G401.6 (cell line): ENCODE data around the gene BOC.

ENCODE experiments used
- FAIRE-seq: peaks from 2 replicates; lab custom pipeline; 2012; peaks lifted over from hg19 to GRCh38; lab: Jason Lieb, UNC

The BOC gene

GRCh38 chr3:113186566-113186965 lies 24.8 kb upstream of the BOC start:
- no peak for FAIRE-seq

GRCh38 chr3:113193288-113193687 lies 18.1 kb upstream of the BOC start:
- no peak for FAIRE-seq

DNA sequence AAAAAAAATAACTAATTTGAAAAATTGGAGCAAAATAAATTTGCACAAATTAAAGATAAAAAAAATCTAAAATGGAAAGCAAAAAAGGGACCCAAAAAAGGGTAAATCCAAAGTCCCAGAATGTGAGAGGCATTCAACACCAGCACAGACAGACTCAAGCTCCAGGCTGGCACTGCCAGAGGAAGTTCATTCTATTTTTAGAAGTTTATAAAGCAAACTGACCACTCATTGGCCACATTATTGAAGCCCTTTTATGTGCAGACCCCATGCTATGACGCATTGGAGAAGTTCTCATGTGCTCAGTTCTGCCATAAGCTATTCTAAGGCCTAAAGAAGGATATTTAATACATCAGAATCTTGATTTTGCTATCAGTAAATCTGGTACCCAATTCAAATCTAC lies 17.6 kb upstream of the BOC start:
- FAIRE-seq: no peak

DNA sequence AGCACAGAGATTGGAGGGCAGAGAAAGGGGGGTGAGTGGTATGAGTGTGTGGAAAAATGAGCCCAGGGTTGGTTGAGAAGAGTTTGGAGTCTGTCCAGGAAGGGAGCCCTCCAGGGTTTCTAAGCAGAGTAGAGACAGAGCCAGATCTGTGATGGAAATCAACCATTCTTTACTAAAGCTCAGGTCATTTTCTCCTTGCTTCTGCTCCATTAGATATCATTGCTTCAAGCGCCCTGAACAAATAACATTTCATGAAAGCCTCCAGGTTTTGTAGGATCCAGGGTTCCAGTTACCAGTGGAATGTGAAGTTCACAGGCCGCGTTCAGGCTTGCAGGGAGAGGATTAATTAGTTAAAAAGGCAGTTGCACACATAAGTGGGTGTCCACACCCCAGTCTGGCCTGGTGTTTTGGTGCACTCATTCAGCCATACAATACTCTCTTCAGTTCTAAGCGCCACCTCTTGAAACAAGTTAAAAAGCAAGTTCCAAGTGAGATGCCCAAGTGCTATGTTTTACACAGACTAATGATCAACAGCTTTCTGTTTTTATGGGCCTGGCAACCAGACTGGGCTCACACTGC lies 16.4 kb upstream of the BOC start:
- FAIRE-seq: no peak

DNA sequence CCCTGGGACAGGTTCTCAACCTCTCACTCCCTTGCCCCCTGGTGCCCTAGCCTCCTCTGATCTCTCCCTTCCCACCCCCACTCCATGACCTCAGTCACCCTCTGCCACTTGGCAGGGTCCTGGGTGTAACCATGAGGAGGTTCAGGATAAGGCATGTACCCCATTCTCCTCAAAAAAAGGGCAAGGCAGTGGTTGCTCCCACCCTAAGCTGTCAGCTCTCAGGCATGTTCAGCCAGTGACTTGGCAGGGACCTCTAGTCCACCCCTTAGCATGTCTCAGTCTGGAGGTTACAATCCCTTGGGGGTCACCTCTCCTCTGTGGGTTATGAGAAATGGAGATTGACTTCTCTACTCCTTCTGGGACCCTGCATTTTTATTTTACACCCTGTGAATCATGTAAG lies 11.0 kb upstream of the BOC start:
- FAIRE-seq: no peak

GRCh38 chr3:113200946-113201345 lies 10.4 kb upstream of the BOC start:
- FAIRE-seq: no peak

DNA sequence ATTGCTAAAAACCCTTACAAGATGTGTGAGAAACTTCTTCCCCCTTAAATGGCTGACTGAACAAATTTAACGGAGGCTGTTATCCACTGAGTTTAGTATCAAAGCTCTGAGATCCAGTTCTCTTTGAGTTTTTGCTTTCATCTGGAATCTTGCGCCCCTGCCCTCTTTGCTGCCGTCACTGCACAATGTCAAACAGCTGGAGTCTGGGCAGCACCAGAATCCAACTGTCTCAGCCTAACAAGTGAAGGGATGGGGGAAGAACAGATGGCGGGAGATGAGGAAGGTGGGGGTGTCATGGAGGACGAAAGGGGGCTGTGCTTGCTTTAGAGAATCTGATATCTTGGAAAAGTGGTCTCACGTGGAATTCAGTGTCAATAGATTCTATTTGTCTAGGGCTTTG lies 7.0 kb upstream of the BOC start:
- no peak for FAIRE-seq

- no peak for FAIRE-seq
Measured at GRCh38 chr3:113205481-113205880, 5.9 kb upstream of the BOC start.

DNA sequence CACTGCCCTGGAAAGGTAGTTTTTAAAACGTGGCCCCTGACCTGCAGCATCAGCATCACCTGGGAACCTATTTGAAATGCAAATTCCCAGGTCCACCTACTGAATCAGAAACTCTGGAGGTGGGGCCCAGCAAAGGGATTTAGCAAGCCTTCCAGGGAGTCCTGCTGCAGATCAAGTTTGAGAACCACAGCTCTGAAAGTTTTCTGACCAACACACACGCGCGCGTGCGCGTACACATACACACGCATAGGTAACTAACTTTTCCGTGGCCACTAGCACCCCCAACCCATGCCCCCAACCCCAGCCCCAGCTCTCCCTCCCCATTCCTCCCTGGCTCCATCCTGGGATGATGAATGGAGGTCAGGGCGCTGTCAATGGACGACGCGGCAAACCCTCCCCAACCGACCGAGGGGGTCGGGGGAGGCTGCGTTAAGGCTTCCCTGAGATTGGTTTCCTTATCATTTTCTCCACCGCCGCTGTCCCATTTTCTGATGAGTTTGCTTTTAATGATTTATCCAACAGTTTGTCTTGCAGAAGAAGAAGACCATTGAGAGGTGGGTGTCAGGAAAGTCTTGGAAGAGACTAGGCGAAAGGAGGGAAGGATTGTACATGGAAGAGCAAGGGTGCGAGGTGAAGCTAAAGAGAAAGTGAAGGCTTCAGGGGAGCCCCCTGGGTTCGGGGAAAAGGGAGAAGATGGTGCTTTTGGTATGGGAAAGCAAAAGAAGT lies 590 bp upstream of the BOC start:
- FAIRE-seq: no peak

GRCh38 chr3:113212150-113212843 lies 940 bp downstream of the BOC start:
- FAIRE-seq: no peak

GRCh38 chr3:113212844-113213375 lies 1.6 kb downstream of the BOC start:
- no peak for FAIRE-seq

DNA sequence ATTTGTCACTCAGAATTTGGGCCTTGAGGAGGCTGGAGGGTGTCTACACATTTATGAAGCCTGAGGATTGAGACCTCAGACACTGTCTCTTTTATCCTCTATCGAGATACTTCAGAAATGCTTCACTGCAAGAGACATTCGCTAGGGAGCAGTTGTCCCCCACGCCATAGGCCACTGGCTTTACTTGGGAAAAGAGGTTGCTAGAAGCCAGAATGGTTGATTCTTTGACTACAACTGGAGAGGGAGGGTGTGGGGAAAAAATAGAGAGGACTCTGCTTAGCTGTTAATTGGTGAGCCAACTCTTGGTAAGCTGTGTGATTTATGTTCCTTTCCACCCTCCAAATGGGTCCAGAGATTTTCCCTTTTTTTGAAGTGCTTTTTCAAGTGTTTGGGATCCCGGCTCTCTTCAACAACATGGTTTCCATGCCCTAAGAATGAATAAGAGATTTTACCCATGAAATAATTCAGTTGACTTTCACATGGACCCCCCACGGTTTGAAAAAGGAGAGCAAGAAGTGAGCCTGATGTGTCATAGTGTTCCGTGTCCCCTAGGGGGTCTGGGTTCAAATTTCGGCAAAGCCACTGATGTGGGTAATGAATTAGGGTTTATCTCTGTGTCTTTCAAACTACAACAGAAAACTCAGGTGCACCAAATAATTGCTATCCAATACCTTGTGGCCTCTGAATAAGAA lies 2.7 kb downstream of the BOC start:
- no peak for FAIRE-seq

DNA sequence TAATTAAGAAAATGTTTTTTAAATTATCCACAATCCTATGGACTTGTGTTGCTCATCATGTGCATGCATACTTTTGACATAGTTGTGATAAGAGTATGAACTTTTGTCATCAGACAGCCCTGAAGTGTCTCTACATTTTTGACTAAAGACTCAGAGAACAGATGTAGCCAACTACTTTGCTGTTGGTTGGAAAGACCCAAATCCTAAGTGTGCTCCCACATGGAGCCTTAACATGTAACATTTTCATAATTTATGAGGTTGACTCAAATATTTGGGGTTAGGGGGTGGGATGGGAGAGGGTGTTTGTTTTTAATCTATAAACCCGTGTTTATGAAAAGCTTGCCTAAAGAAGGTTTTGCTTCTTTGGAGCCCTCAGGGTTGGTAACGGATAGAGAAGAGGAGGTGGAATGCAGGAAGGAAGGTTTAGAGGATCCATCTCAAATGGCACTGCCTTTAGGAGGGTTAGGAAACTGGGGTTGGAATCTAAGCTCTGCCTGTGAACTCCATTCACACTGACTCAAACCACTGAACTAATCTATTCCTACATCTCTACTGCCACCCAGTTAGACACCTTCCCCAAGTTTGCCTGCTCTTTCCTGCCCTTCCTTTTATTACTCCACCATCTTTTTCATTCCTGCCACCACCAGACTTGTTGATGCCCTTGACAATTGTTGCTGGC lies 3.7 kb downstream of the BOC start:
- FAIRE-seq: no peak

- no peak for FAIRE-seq
Measured at GRCh38 chr3:113216393-113216792, 5.0 kb downstream of the BOC start.

GRCh38 chr3:113218011-113218680 lies 6.8 kb downstream of the BOC start:
- FAIRE-seq: no peak

- FAIRE-seq: no peak
Measured at GRCh38 chr3:113218681-113219045, 7.3 kb downstream of the BOC start.

DNA sequence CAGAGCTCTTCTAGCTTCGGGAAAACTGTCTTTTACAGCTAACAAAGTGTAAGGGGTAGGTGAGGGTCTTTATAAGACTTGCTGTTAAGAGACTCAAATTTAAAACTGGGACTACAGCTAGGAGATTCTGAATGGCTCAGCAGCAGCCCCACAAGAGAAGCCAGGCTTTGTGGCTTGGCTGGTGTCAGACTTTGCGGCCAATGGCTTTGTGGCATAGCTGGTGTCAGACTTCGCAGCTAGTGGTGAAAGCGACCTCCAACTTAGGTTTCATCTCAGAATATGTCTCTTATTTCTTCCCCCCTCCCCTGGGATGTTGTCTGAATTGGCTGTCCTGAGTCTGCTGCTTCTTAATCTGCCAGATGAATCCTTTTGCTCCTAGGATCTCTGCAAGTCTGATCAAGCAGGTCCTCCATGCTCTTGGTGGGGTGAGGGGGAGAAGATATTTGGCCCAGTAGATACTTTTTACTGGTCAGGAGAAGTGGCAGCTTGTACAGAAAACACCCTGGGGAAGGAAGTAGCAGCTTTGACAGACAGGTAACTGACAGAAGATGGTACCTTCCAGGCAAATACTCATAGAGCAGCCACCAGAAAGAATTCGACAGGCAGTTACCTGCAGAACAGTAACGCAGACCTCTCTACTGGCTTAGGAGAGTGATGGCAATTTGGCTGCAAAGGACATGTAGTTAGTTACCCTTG lies 8.4 kb downstream of the BOC start:
- FAIRE-seq: no peak

GRCh38 chr3:113220721-113221120 lies 9.4 kb downstream of the BOC start:
- no peak for FAIRE-seq

GRCh38 chr3:113221721-113222257 lies 10.4 kb downstream of the BOC start:
- FAIRE-seq: no peak

GRCh38 chr3:113222451-113223086 lies 11.2 kb downstream of the BOC start:
- no peak for FAIRE-seq
